Daoy (cell line): ENCODE results near the gene LGALS9. TPM values are rescaled to one million over a fixed set of nuclear protein-coding genes. Genes with fewer than 3 reads are reported as not detected.
A peak's percentile ranks its signal among the peaks of the same experiment; 100 is the strongest.
"Not testable (repeated sequence)": the region's sequence is repeated elsewhere in the genome, so short reads cannot be mapped to it uniquely, and the experiment has no call there.

ENCODE experiments used
- DNase-seq: peaks from one replicate; pipeline ENCODE4 v3.0.0-alpha.2; 2015; ENCODE audit warnings: low read depth
- total RNA-seq: library from RNA; depleted of rRNA; stranded (reverse); fragments of >200 nt; shearing (Covaris generic); gene quantifications from 2 replicates; pipeline ENCODE4 v1.2.3, GENCODE V29; 2014

Gene LGALS9
- total RNA-seq, 1 experiment from 2014 or later = 2.2 TPM

DNA sequence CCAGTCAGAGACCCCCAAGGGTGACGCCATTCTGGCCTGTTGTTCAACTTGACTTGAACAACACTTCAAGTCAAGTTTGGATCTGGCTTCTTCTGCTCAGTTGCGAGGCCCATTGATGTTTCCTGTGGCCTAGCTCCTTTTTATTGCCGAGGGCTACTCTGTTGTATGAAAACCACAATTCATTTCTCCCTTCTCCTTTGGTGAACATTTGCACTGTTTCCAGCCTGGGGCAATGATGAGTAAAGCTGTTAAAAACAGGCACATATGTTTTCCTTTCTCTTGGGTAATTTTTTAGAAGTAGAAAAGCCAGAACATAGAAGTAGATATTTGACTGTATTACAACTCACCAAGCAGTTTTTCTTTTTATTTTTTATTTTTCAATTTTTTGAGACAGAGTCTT is 1.7 kb upstream of the LGALS9 start:
- DNase-seq = not testable (repeated sequence)

DNA sequence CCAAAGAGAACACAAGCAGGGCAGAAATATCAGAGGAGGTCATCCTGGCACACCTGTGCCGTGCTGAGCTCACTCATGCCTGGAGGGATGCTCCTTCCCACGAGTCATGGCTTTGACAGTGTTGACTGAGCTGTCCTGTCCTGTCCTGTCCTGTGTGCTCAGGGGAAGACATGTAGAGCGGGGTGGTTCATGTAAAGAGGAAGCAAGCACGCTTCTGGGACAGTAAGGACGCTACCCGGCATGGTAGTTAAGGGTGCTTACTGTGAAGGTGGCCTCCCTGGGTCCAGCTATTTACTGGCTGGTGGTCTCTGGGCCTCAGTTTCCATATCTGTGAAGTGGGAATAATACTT is 398 bp downstream of the LGALS9 start:
- no peak for DNase-seq

- no peak for DNase-seq
These were observed 1.1 kb downstream of the LGALS9 start for GRCh38 chr17:27631897-27632725.

DNA sequence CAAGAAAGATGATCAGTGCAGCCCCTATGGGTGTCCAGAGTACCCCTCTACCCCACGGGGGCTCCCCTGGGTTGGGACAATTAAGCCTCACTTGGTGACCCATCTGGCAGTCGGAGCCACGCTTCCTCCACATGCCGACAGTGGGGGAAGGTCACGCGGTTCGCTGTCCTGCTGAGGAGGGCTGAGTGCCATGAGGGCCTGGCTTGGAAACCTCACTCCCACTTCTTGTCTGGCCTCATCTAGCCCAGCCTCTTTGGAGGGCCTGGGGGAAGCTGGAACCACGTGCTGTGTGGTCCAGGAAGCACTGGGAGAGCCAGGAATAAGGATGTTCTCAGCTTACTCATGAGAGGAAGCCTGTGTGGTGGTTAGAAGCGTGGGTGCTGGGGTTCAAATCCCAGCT is 1.8 kb downstream of the LGALS9 start:
- peak; percentile 67 for DNase-seq

GRCh38 chr17:27633312-27634025 is 2.5 kb downstream of the LGALS9 start:
- DNase-seq = no peak

- no peak for DNase-seq
These were observed 3.0 kb downstream of the LGALS9 start for GRCh38 chr17:27634026-27634335.

DNA sequence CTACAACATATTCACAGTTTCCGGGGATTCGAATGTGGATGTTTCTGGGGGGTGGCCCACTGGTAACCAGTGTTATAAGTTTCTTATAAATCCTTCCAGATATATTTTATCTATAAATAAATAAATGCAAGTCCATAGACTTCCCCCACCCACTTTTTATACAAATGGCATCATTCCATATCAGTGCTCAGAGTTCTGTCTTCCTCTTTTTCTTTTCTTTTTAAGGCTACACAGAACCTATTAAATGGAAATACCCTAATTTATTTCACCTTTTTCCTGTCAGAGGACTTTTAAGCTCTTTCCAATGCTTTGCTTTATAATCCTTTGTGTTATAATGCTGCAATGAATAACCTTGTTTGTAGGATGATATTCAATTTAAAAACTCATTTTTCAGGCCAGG is 3.8 kb downstream of the LGALS9 start:
- no peak for DNase-seq

- DNase-seq = no peak
These were observed 4.4 kb downstream of the LGALS9 start for GRCh38 chr17:27635275-27635823.

DNA sequence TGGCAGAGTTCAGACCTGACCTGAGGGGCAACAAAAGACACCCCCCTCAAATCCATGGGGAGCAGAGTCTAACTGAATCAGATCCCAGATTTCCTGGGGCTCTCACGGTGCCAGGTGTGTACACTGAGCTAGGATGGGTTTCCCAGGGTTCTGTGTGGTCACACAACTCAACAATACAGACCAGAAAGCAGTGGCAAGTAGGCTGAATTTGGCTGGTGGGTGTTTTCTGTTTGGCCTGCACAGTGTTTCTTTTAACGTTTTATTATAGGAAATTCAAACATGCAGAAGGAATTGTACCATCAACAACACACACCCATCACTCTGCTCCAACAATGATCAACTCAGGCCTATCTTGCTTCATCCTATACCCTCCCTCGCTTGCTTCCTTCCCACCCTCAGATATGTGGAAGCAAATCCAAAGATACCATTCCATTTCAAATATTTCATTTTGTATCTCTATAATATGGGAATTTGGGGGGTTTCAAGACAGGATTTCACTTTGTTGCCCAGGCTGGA is 5.1 kb downstream of the LGALS9 start:
- DNase-seq = not testable (repeated sequence)

- DNase-seq = not testable (repeated sequence)
These were observed 6.8 kb downstream of the LGALS9 start for GRCh38 chr17:27637818-27638217.

DNA sequence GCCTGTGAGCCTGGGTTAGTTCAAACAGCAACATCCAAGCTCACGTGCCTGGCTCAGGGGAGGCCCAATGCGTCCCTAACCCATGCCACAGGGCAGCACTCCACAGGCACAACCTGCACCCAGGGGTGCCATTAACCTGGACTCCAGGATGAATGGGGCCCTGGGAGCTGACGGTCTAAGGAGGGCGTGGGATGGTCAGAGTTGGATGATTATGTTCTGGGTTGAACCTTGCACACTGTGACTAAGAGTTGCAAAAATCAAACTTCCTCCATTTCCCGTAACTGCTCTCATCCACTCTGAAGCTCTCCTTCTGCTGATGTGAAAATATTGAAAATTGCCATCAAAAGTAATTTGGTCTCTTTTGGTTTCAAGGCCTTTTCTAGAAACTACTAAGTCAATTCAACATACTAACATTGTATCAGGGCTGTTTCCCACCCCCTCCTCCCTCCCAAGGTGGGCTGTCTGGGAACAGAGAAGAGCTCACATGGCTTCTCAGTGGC is 7.5 kb downstream of the LGALS9 start:
- not testable (repeated sequence) for DNase-seq

GRCh38 chr17:27640790-27641189 is 9.8 kb downstream of the LGALS9 start:
- no peak for DNase-seq

DNA sequence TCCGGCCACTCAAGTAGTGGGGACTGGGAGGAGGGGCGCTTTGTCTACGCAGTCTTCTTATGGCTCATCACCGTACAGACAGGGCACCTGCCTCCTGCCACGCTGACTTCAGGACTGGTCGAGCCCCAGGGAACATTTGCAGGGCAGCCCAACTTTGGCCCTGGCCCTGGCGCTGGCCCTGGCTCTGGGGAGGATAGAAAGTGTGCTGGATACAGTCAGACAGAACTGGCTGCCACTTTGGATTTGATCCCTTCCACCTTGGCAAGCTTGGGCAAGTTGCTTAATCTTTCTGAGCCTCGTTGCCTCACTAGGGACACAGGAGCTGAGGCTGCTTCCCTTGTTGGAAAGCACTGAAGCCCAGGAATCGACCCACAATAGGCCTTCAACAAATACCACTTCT is 13.6 kb downstream of the LGALS9 start:
- no peak for DNase-seq

GRCh38 chr17:27645621-27646020 is 14.6 kb downstream of the LGALS9 start:
- not testable (repeated sequence) for DNase-seq

DNA sequence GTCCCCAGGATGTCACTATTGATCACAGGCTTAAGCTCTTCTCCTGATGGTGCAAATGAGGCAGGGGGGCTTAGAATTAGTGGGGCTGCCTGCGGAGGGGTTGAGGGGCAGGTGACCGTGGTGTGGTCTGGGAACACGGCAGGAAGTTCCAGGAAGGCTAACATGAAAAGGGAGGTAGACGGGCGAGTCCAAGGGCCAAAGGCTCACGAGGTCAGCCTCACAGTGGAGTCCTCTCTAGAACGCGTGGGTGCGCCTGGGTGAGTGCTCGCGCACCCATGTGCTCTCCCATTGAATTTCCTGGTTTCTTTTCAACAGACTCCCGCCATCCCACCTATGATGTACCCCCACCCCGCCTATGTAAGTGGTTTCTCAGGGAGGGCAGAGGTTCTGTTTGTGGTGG is 15.2 kb downstream of the LGALS9 start:
- DNase-seq = no peak

DNA sequence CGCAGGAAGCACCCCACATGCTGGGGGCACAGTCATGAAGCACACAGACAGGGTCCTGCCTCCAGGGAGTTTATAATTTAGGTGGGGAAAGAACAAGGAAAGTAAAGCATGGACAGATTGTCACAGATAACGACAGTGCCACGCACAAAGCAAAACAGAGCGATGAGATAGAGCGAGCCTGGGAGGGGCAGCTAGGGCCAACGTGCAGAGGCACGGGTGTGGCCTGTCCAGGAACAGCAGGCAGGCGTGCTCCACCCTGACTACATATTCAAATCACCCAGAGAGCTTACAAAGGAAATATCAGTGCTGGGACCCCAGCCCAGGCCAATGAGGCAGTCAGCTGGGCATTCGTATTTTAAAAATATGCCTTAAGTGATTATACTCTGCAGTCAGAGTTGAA is 16.8 kb downstream of the LGALS9 start:
- DNase-seq = no peak

DNA sequence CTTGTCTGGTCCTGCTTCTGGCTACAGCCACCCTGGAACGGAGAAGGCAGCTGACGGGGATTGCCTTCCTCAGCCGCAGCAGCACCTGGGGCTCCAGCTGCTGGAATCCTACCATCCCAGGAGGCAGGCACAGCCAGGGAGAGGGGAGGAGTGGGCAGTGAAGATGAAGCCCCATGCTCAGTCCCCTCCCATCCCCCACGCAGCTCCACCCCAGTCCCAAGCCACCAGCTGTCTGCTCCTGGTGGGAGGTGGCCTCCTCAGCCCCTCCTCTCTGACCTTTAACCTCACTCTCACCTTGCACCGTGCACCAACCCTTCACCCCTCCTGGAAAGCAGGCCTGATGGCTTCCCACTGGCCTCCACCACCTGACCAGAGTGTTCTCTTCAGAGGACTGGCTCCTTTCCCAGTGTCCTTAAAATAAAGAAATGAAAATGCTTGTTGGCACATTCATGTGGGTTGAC is 18.2 kb downstream of the LGALS9 start:
- not testable (repeated sequence) for DNase-seq

DNA sequence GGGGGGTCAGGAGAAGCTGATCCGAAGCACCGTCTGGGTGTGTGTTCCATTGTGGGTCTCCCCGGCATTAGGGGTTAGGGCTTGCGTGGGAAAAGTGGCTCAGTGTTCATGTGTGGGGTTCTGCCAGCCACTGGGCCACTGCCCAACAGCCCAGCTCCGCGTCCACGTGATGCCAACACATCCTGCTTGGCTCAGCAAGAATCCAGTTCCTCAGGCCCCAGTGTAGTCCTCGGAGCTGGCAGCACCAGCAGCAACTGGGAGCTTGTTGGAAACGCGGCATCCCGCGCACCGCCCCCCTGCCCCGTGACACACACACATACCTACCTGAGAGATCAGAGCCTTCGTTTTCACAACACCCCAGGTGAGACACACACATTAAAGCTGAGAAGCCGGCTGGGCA is 18.9 kb downstream of the LGALS9 start:
- no peak for DNase-seq

GRCh38 chr17:27650836-27651235 is 19.8 kb downstream of the LGALS9 start:
- no peak for DNase-seq

GRCh38 chr17:27651411-27652345 is 20.7 kb downstream of the LGALS9 start:
- DNase-seq = peak; percentile 60

GRCh38 chr17:27653449-27653971 is 22.5 kb downstream of the LGALS9 start:
- DNase-seq = not testable (repeated sequence)
